ENCODE results near the gene CACNG1. TPM values are rescaled to one million over a fixed set of nuclear protein-coding genes. Genes with fewer than 3 reads are reported as not detected.

CACNG1 gene
- total RNA-seq, 1 donor from 2014 or later: not detected

GRCh38 chr17:67055811-67056745 is 11.7 kb downstream of the CACNG1 start:
- H3K4me1 Mint-ChIP-seq (ENCODE audit: unreplicated experiment): no peaks in the 10 kb centered on the region
- peaks cover 6% of the 10 kb centered on the region for H3K27me3 Mint-ChIP-seq (ENCODE audit: unreplicated experiment)
- TF ChIP-seq CTCF (IDR thresholded peaks at IDR 0.05; ENCODE audit: unreplicated experiment): no peak
- H3K27ac Mint-ChIP-seq (ENCODE audit: unreplicated experiment): no peak overlapping the region
- no peak overlapping the region for H3K4me3 Mint-ChIP-seq (ENCODE audit: unreplicated experiment)
- peaks cover 4% of the 10 kb centered on the region for H3K36me3 Mint-ChIP-seq (ENCODE audit: low read depth, unreplicated experiment)
- H3K9me3 Mint-ChIP-seq (ENCODE audit: unreplicated experiment): no peaks in the 10 kb centered on the region
- no peak for DNase-seq (ENCODE audit: low spot score)

GRCh38 chr17:67056746-67057490 is 12.6 kb downstream of the CACNG1 start:
- no peak overlapping the region for H3K27ac Mint-ChIP-seq (ENCODE audit: unreplicated experiment)
- H3K4me3 Mint-ChIP-seq (ENCODE audit: unreplicated experiment): no peak overlapping the region
- H3K4me1 Mint-ChIP-seq (ENCODE audit: unreplicated experiment): no peaks in the 10 kb centered on the region
- peaks cover 8% of the 10 kb centered on the region for H3K36me3 Mint-ChIP-seq (ENCODE audit: low read depth, unreplicated experiment)
- TF ChIP-seq CTCF (IDR thresholded peaks at IDR 0.05; ENCODE audit: unreplicated experiment): no peak
- peaks cover 5% of the 10 kb centered on the region for H3K27me3 Mint-ChIP-seq (ENCODE audit: unreplicated experiment)
- no peak for DNase-seq (ENCODE audit: low spot score)
- no peaks in the 10 kb centered on the region for H3K9me3 Mint-ChIP-seq (ENCODE audit: unreplicated experiment)

GRCh38 chr17:67058036-67058435 is 13.7 kb downstream of the CACNG1 start:
- no peak for TF ChIP-seq CTCF (IDR thresholded peaks at IDR 0.05; ENCODE audit: unreplicated experiment)
- no peak for DNase-seq (ENCODE audit: low spot score)
- H3K9me3 Mint-ChIP-seq (ENCODE audit: unreplicated experiment): no peaks in the 10 kb centered on the region
- H3K36me3 Mint-ChIP-seq (ENCODE audit: low read depth, unreplicated experiment): peaks cover 8% of the 10 kb centered on the region
- no peak overlapping the region for H3K27ac Mint-ChIP-seq (ENCODE audit: unreplicated experiment)
- H3K4me1 Mint-ChIP-seq (ENCODE audit: unreplicated experiment): no peaks in the 10 kb centered on the region
- peaks cover 4% of the 10 kb centered on the region for H3K27me3 Mint-ChIP-seq (ENCODE audit: unreplicated experiment)
- no peak overlapping the region for H3K4me3 Mint-ChIP-seq (ENCODE audit: unreplicated experiment)

- TF ChIP-seq CTCF (IDR thresholded peaks at IDR 0.05; ENCODE audit: unreplicated experiment): no peak
- Mint-ChIP-seq H3K4me3 (ENCODE audit: unreplicated experiment) (no peak overlapping the region), H3K4me1 (ENCODE audit: unreplicated experiment) (no peaks in the 10 kb centered on the region), H3K27ac (ENCODE audit: unreplicated experiment) (no peak overlapping the region), H3K36me3 (ENCODE audit: low read depth, unreplicated experiment) (peaks cover 8% of the 10 kb centered on the region), H3K9me3 (ENCODE audit: unreplicated experiment) (no peaks in the 10 kb centered on the region), H3K27me3 (ENCODE audit: unreplicated experiment) (peaks cover 4% of the 10 kb centered on the region)
- no peak for DNase-seq (ENCODE audit: low spot score)
Measured at GRCh38 chr17:67059372-67059771, 15.0 kb downstream of the CACNG1 start.

Measured in endothelial cell (in vitro differentiated cells).